HepG2 (cell line): ENCODE results near the gene GCN1.

ENCODE experiments used
- BCL3 ChIP-seq: sonication (generic); formaldehyde crosslinking; IDR thresholded peaks from 2 replicates; pipeline ENCODE4 v1.5.1; 2020; ENCODE audit warnings: mild to moderate bottlenecking, missing genetic modification reagents, moderate library complexity
- CEBPB ChIP-seq: IDR thresholded peaks from 2 replicates; pipeline ENCODE4 v1.6.1; 2011; ENCODE audit warnings: low read depth, low read length, improper control_type of control experiment, borderline replicate concordance
- CEBPG ChIP-seq: IDR thresholded peaks from 2 replicates; pipeline ENCODE4 v1.6.1; 2016
- CTCF ChIP-seq: sonication (generic); formaldehyde crosslinking; IDR thresholded peaks from 2 replicates; pipeline ENCODE4 v1.5.0; 2020; ENCODE audit warnings: mild to moderate bottlenecking, missing genetic modification reagents, moderate library complexity
- FOXO1 ChIP-seq: sonication (generic); formaldehyde crosslinking; IDR thresholded peaks from 2 replicates; pipeline ENCODE4 v1.4.0; 2020; ENCODE audit warnings: missing genetic modification reagents
- MEF2D ChIP-seq: sonication (generic); formaldehyde crosslinking; IDR thresholded peaks from 2 replicates; pipeline ENCODE4 v1.5.1; 2020; ENCODE audit warnings: mild to moderate bottlenecking, missing genetic modification reagents
- YY1 ChIP-seq: IDR thresholded peaks from 2 replicates; pipeline ENCODE4 v1.6.1; 2011; ENCODE audit warnings: low read length, low read depth, moderate library complexity, mild to moderate bottlenecking; ENCODE audit not compliant: insufficient read depth, insufficient replicate concordance
- ZNF619 ChIP-seq: sonication (generic); formaldehyde crosslinking; IDR thresholded peaks from 2 replicates; pipeline ENCODE4 v1.4.0; 2020; ENCODE audit warnings: mild to moderate bottlenecking, missing genetic modification reagents

- TF ChIP-seq MEF2D (CRISPR knock-in tag) (no peak), CTCF (no peak), BCL3 (no peak), YY1 (no peak), ZNF619 (CRISPR knock-in tag) (no peak), CEBPG (no peak), CEBPB (no peak), FOXO1 (CRISPR knock-in tag) (no peak)
Measured at GRCh38 chr12:120199595-120200306, 5.2 kb upstream of the GCN1 start.
